GM12872 (cell line): ENCODE measurements around the gene TIMP3.

Experiments used
- CTCF ChIP-seq: IDR thresholded peaks from 3 replicates; pipeline ENCODE4 v1.5.1; 2011; ENCODE audit warnings: low read depth, mild to moderate bottlenecking, low read length, moderate library complexity; ENCODE audit not compliant: insufficient read depth

Gene TIMP3

GRCh38 chr22:32877196-32877595 is 75.7 kb downstream of the TIMP3 start:
- TF ChIP-seq CTCF = no peak

- no peak for TF ChIP-seq CTCF
Observed at GRCh38 chr22:32879550-32879949, 78.0 kb downstream of the TIMP3 start.

- no peak for TF ChIP-seq CTCF
Observed at GRCh38 chr22:32880061-32880460, 78.6 kb downstream of the TIMP3 start.

GRCh38 chr22:32880505-32880892 is 79.0 kb downstream of the TIMP3 start:
- no peak for TF ChIP-seq CTCF

- TF ChIP-seq CTCF = no peak
Observed at GRCh38 chr22:32880893-32881596, 79.5 kb downstream of the TIMP3 start.

- TF ChIP-seq CTCF = no peak
Observed at GRCh38 chr22:32882360-32882755, 80.9 kb downstream of the TIMP3 start.

GRCh38 chr22:32882774-32883530 is 81.4 kb downstream of the TIMP3 start:
- no peak for TF ChIP-seq CTCF
